Mesothelial cell of epicardium (in vitro differentiated cells): Measurements from ENCODE around the gene PHF19. TPM values are rescaled to one million over a fixed set of nuclear protein-coding genes. Genes with fewer than 3 reads are reported as not detected.

Experiments
- DNase-seq, 2 experiments: peaks; one replicate each; pipeline ENCODE4 v3.0.0; 2021; ENCODE audit warnings: low spot score in 2 of 2; ENCODE audit not compliant: unreplicated experiment in 2 of 2
- H3K27ac Mint-ChIP-seq: 2 replicates; pipeline ENCODE4 v1.8.0; 2021; ENCODE audit warnings: mixed read lengths
- H3K27me3 Mint-ChIP-seq: 2 replicates; pipeline ENCODE4 v1.8.0; 2021; ENCODE audit warnings: low read depth, mixed read lengths
- H3K36me3 Mint-ChIP-seq: 2 replicates; pipeline ENCODE4 v1.8.0; 2021; ENCODE audit warnings: mixed read lengths
- H3K4me1 Mint-ChIP-seq: 2 replicates; pipeline ENCODE4 v1.8.0; 2021; ENCODE audit warnings: mixed read lengths
- H3K4me3 Mint-ChIP-seq: 2 replicates; pipeline ENCODE4 v1.8.0; 2021; ENCODE audit warnings: mild to moderate bottlenecking, moderate library complexity, mixed read lengths
- H3K9me3 Mint-ChIP-seq: 2 replicates; pipeline ENCODE4 v1.8.0; 2021; ENCODE audit warnings: mixed read lengths
- CTCF ChIP-seq: fragments of 200-600 bp; sonication (generic); IDR thresholded peaks from one replicate; pipeline ENCODE4 v1.5.0; 2021; ENCODE audit warnings: antibody characterized with exemption; ENCODE audit not compliant: unreplicated experiment
- total RNA-seq: library from RNA; stranded (reverse); gene quantifications from 3 replicates; pipeline ENCODE4 v1.2.1, GENCODE V29; 2021

PHF19 gene
- total RNA-seq, 1 donor from 2014 or later, result 41.6 TPM

GRCh38 chr9:120909904-120910303 lies 32.9 kb upstream of the PHF19 start:
- Mint-ChIP-seq H3K4me1 (no peaks in the 10 kb centered on the region), H3K9me3 (no peaks in the 10 kb centered on the region), H3K27ac (no peak overlapping the region), H3K4me3 (no peak overlapping the region), H3K36me3 (peaks cover 2% of the 10 kb centered on the region), H3K27me3 (no peaks in the 10 kb centered on the region)
- no peak for DNase-seq
- no peak for TF ChIP-seq CTCF

- no peaks in the 10 kb centered on the region for H3K36me3 Mint-ChIP-seq
- no peaks in the 10 kb centered on the region for H3K9me3 Mint-ChIP-seq
- no peak overlapping the region for H3K4me3 Mint-ChIP-seq
- no peaks in the 10 kb centered on the region for H3K27me3 Mint-ChIP-seq
- no peak for DNase-seq
- no peak overlapping the region for H3K27ac Mint-ChIP-seq
- TF ChIP-seq CTCF, result no peak
- H3K4me1 Mint-ChIP-seq, result no peaks in the 10 kb centered on the region
Observed at GRCh38 chr9:120905315-120906164, 28.6 kb upstream of the PHF19 start.

- no peaks in the 10 kb centered on the region for H3K27me3 Mint-ChIP-seq
- DNase-seq, result no peak
- no peaks in the 10 kb centered on the region for H3K4me1 Mint-ChIP-seq
- H3K36me3 Mint-ChIP-seq, result no peaks in the 10 kb centered on the region
- TF ChIP-seq CTCF, result no peak
- no peaks in the 10 kb centered on the region for H3K9me3 Mint-ChIP-seq
- no peak overlapping the region for H3K27ac Mint-ChIP-seq
- no peak overlapping the region for H3K4me3 Mint-ChIP-seq
Observed at GRCh38 chr9:120904978-120905301, 28.0 kb upstream of the PHF19 start.

- no peaks in the 10 kb centered on the region for H3K27me3 Mint-ChIP-seq
- no peak for TF ChIP-seq CTCF
- no peaks in the 10 kb centered on the region for H3K4me1 Mint-ChIP-seq
- no peak for DNase-seq
- no peaks in the 10 kb centered on the region for H3K9me3 Mint-ChIP-seq
- no peaks in the 10 kb centered on the region for H3K36me3 Mint-ChIP-seq
- H3K27ac Mint-ChIP-seq, result no peak overlapping the region
- H3K4me3 Mint-ChIP-seq, result no peak overlapping the region
Observed at GRCh38 chr9:120904061-120904977, 27.3 kb upstream of the PHF19 start.

GRCh38 chr9:120902569-120903535 lies 25.9 kb upstream of the PHF19 start:
- no peak overlapping the region for H3K27ac Mint-ChIP-seq
- no peaks in the 10 kb centered on the region for H3K27me3 Mint-ChIP-seq
- no peaks in the 10 kb centered on the region for H3K9me3 Mint-ChIP-seq
- DNase-seq, result no peak
- no peaks in the 10 kb centered on the region for H3K36me3 Mint-ChIP-seq
- H3K4me3 Mint-ChIP-seq, result no peak overlapping the region
- TF ChIP-seq CTCF, result no peak
- no peaks in the 10 kb centered on the region for H3K4me1 Mint-ChIP-seq
